NT2/D1 (cell line): ENCODE measurements around the gene PIK3C2B.

ENCODE experiments used
- DNase-seq: peaks from one replicate; pipeline ENCODE4 v3.0.0-alpha.2; 2011; ENCODE audit warnings: low read depth, low spot score
- H3K27me3 ChIP-seq: 2 replicates; pipeline ENCODE4 v1.6.0; 2011; ENCODE audit warnings: mild to moderate bottlenecking; ENCODE audit not compliant: insufficient read length, insufficient read depth
- H3K36me3 ChIP-seq: 2 replicates; pipeline ENCODE4 v1.6.1; 2011; ENCODE audit warnings: mild to moderate bottlenecking, low read length, mixed read lengths; ENCODE audit not compliant: insufficient read depth, insufficient read length
- H3K4me1 ChIP-seq: 2 replicates; pipeline ENCODE4 v1.5.1; 2011; ENCODE audit not compliant: insufficient read depth, insufficient read length
- H3K4me3 ChIP-seq: 2 replicates; pipeline ENCODE4 v1.5.1; 2011; ENCODE audit warnings: low read depth; ENCODE audit not compliant: insufficient read length
- H3K9ac ChIP-seq: 2 replicates; pipeline ENCODE4 v1.6.0; 2011; ENCODE audit warnings: low read depth; ENCODE audit not compliant: insufficient read length
- H3K9me3 ChIP-seq: 2 replicates; pipeline ENCODE4 v1.5.1; 2011; ENCODE audit warnings: mild to moderate bottlenecking, low read length; ENCODE audit not compliant: insufficient read depth
- SUZ12 ChIP-seq: IDR thresholded peaks from 2 replicates; pipeline ENCODE4 v1.6.1; 2011; ENCODE audit not compliant: insufficient read length, insufficient read depth; ENCODE audit errors: extremely low read depth
- YY1 ChIP-seq: IDR thresholded peaks from 2 replicates; pipeline ENCODE4 v1.6.1; 2011; ENCODE audit not compliant: insufficient read length, insufficient read depth
- ZNF274 ChIP-seq: IDR thresholded peaks from 2 replicates; pipeline ENCODE4 v1.6.1; 2011; ENCODE audit warnings: mild to moderate bottlenecking, low read depth, low read length

The PIK3C2B gene

DNA sequence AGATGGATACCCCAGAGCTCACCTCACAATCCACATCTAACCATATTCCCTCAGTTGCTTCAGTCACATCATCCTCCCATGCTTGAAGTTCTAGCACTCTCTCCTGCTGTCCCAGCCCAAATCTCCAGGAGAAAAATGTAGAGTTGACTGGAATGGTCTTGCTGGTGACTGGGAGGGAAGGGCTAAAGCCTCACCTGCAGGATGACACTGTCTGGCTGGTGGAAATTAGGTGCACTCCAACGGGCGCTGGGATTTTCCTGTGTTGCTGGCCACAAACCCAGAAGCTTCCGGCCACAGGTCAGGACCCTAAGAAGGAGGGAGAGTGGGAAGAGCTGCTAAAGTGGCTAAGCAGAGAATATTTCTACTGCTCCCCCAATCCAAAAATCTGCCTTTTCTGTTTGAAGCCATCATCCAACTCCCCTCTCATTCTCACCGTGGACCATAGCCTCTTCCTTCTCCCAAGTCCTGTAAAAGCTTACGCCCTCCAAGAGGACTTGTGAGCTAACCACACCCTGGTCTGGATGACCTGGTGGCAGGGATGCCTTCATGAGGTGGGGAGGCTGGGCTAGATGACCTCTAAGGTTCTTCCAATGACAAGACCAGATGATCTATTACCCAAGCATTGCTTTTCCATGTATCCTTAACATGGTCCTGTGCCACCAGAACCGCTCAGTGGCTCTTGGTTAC is 45.5 kb downstream of the PIK3C2B start:
- H3K9me3 ChIP-seq, result no peaks in the 10 kb centered on the region
- H3K4me1 ChIP-seq, result peaks cover 30% of the 10 kb centered on the region
- no peaks in the 10 kb centered on the region for H3K27me3 ChIP-seq
- no peak for DNase-seq
- peaks cover 40% of the 10 kb centered on the region for H3K36me3 ChIP-seq
- no peak overlapping the region for H3K9ac ChIP-seq
- TF ChIP-seq YY1, result no peak
- no peak for TF ChIP-seq SUZ12
- TF ChIP-seq ZNF274, result no peak
- no peak overlapping the region for H3K4me3 ChIP-seq

DNA sequence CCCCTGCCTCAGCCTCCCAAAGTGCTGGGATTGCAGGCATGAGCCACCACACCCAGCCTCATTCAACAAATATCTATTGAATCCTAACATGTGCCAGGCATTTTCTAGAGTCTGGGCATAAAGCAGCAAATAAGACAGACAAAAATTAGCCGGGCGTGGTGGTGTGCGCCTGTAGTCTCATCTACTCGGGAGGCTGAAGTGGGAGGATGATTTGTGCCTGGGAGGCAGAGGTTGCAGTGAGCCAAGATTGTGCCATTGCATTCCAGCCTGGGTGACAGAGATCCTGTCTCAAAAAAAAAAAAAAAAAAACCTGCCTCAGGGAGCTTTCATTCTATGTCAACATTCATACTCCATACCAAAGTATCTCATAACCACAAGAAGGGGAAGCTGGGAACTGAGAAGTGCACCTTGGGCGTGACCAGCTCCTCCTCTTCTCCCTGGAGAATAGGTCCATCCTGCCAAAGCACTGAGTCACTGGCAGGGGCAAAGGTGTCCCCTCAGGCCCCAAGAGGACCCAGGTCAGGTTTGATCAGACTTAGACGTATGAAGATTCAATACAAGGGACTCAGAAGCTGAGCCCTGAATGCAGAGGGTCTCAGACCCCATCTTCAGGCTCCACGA is 46.2 kb downstream of the PIK3C2B start:
- Histone ChIP-seq H3K9ac (no peak overlapping the region), H3K27me3 (no peaks in the 10 kb centered on the region), H3K4me3 (no peak overlapping the region), H3K4me1 (peaks cover 30% of the 10 kb centered on the region), H3K36me3 (peaks cover 47% of the 10 kb centered on the region), H3K9me3 (no peaks in the 10 kb centered on the region)
- TF ChIP-seq YY1 (no peak), ZNF274 (no peak), SUZ12 (no peak)
- DNase-seq, result no peak

DNA sequence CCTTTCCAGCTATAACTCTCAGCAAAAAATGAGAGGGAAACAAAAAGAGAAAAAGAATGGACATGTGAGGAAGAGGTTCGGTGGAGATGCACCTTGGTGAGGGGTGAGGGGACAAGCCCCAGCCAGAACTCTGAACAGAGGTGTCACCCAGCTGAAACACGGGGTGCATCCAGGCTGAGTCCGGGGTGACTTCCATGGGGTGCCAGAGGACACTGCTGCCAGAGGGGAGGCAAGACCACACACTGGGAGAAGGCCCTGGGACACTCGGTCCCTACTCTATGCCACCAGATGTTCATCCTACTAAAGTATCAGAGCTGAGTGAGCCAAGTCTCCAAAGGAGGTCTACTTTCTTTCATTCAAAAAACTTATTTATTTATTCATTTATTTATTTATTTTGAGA is 46.9 kb downstream of the PIK3C2B start:
- Histone ChIP-seq H3K9me3 (no peaks in the 10 kb centered on the region), H3K4me1 (peaks cover 30% of the 10 kb centered on the region), H3K9ac (no peak overlapping the region), H3K4me3 (no peak overlapping the region), H3K27me3 (no peaks in the 10 kb centered on the region), H3K36me3 (peaks cover 47% of the 10 kb centered on the region)
- DNase-seq, result no peak
- no peak for TF ChIP-seq ZNF274
- no peak for TF ChIP-seq SUZ12
- no peak for TF ChIP-seq YY1

DNA sequence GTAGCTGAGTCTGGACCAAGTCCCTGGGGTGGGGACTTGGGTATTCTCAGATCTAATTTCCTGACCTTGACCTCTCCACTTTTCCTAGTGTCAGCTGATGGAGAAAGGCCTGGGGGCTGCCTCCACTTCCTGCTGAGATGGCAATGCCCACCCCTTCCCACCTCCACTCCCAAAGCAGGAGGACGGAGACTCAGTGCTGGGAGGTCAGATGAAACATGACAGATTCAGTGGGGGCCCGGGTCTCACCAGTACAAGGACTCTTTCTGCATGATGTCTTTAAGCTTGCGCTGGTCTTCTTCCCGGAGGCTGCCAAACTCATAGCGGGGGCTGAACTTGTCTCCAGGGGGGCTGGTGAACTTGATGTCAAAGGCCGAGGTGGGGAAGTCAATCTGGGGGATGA is 47.4 kb downstream of the PIK3C2B start:
- no peak for TF ChIP-seq YY1
- no peak for TF ChIP-seq SUZ12
- TF ChIP-seq ZNF274, result no peak
- no peak for DNase-seq
- H3K4me1 ChIP-seq, result peaks cover 30% of the 10 kb centered on the region
- H3K9ac ChIP-seq, result no peak overlapping the region
- no peaks in the 10 kb centered on the region for H3K9me3 ChIP-seq
- no peaks in the 10 kb centered on the region for H3K27me3 ChIP-seq
- peaks cover 53% of the 10 kb centered on the region for H3K36me3 ChIP-seq
- no peak overlapping the region for H3K4me3 ChIP-seq

DNA sequence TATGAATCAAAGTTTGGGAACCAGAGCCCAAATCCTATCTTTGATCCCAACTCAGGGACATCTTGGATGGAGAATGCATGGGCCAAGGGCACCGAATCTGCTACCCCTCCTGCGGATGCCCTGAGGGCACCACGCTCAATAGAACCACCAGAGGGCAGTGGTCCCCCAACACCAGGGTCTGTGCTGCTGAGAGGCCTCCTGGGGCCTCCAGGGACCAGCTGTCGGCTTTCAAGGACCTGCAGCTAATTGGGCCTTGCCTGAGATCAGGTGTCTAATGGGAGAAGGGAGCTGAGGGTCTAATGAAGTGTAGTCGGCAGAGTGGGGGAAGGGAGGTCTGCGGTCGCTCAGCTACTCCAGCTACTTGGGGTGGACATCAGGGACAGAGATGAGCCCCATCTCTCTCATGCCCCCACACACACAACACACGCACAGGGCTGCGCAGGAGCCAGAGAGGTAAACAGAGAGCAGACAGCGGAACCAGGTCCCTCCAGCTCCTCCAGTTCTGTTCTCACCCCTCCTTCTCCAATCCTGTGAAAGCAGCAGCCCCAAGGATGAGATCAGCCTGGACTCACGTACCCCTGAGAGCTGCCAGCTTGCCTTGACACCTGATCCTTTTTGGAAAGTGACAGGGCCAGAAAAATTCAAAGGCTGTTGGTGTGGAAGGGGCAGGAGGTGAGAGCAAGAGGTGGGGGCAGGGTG is 48.0 kb downstream of the PIK3C2B start:
- no peak for TF ChIP-seq SUZ12
- TF ChIP-seq YY1, result no peak
- no peak for TF ChIP-seq ZNF274
- peak; percentile 81 for DNase-seq
- Histone ChIP-seq H3K4me1 (peaks cover 30% of the 10 kb centered on the region), H3K9me3 (no peaks in the 10 kb centered on the region), H3K4me3 (no peak overlapping the region), H3K9ac (no peak overlapping the region), H3K36me3 (peaks cover 59% of the 10 kb centered on the region), H3K27me3 (no peaks in the 10 kb centered on the region)

DNA sequence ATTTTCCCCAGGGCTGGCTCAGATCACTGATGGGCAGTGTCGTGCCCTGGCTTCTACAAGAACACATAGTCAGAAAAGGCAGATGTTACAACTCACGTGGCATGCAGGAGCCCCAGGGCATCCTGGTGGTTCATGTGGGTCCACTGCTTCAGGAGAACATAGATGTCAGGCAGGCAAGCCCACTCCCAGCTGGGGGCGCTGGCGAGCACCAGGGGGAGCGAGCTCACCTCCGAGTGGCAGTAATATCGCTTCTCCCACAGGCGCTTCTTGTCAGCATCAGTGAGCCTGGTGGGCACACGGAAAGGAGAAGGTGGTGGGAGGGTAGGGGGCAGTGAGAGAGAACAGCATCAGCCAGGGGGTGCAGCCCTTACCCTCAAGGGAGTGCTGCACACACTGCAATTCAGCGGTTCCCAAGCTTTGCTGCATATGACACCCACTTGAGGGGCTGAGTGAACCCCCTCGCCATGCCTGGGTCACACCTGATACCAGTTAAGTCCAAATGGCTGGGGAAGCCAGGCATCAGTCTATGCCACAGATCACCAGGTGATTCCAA is 48.7 kb downstream of the PIK3C2B start:
- Histone ChIP-seq H3K4me3 (no peak overlapping the region), H3K9ac (no peak overlapping the region), H3K4me1 (peaks cover 28% of the 10 kb centered on the region), H3K9me3 (no peaks in the 10 kb centered on the region), H3K27me3 (no peaks in the 10 kb centered on the region), H3K36me3 (peaks cover 64% of the 10 kb centered on the region)
- peak; percentile 60 for DNase-seq
- TF ChIP-seq YY1, result no peak
- TF ChIP-seq ZNF274, result no peak
- TF ChIP-seq SUZ12, result no peak
